ENCODE data around the gene RALGPS1. TPM values are rescaled to one million over a fixed set of nuclear protein-coding genes. Genes with fewer than 3 reads are reported as not detected.
"Not testable (repeated sequence)": the region's sequence is repeated elsewhere in the genome, so short reads cannot be mapped to it uniquely, and the experiment has no call there.

RALGPS1 gene
- total and polyA plus RNA-seq, 4 experiments from 2014 or later = 0.84 to 10.3 (median 5.8) TPM

- Histone ChIP-seq H3K36me3 (ENCODE audit: insufficient read depth, low read length) (no peaks in the 10 kb centered on the region), H3K27me3 (ENCODE audit: insufficient read depth, low read length) (no peaks in the 10 kb centered on the region), H3K4me1 (ENCODE audit: insufficient read depth, low read length) (no peaks in the 10 kb centered on the region), H3K9me3 (ENCODE audit: control insufficient read depth in 1 of 2, low read length in 2 of 2) (no peaks in the 10 kb centered on the region), H3K4me3 (ENCODE audit: low read length in 2 of 2) (no peak overlapping the region), H3K27ac (ENCODE audit: low read depth, low read length) (no peak overlapping the region)
- H3K9me3 Mint-ChIP-seq = no peaks in the 10 kb centered on the region
- intact Hi-C loops (cut with micrococcal nuclease) = loop anchor here (10.0 kb wide), 1 partner anchor 104 kb away; no protein-coding TSS in a partner anchor
- peaks cover 2 to 27% of the 10 kb centered on the region in 2 donors for H3K36me3 Mint-ChIP-seq
- no peak overlapping the region for H3K27ac Mint-ChIP-seq
- no peak for DNase-seq
- H3K27me3 Mint-ChIP-seq = no peaks in the 10 kb centered on the region
- no peak overlapping the region for H3K4me3 Mint-ChIP-seq
- peaks cover 0 to under 1% (median under 1%) of the 10 kb centered on the region in 4 donors for H3K4me1 Mint-ChIP-seq
- ChIA-PET POLR2A (ENCODE audit: partially characterized antibody) (no interaction called here), CTCF (ENCODE audit: partially characterized antibody) (no interaction called here)
Observed at GRCh38 chr9:127168756-127169574, 254.4 kb downstream of the RALGPS1 start.

- no peak overlapping the region for H3K4me3 Mint-ChIP-seq
- no peak overlapping the region for H3K27ac Mint-ChIP-seq
- H3K27me3 ChIP-seq (ENCODE audit: insufficient read depth, low read length) = no peaks in the 10 kb centered on the region
- DNase-seq = no peak
- H3K9me3 ChIP-seq (ENCODE audit: control insufficient read depth in 1 of 2, low read length in 2 of 2) = no peaks in the 10 kb centered on the region
- H3K4me3 ChIP-seq (ENCODE audit: low read length in 2 of 2) = no peak overlapping the region
- H3K36me3 ChIP-seq (ENCODE audit: insufficient read depth, low read length) = no peaks in the 10 kb centered on the region
- H3K4me1 ChIP-seq (ENCODE audit: insufficient read depth, low read length) = no peaks in the 10 kb centered on the region
- H3K9me3 Mint-ChIP-seq = no peaks in the 10 kb centered on the region
- H3K27ac ChIP-seq (ENCODE audit: low read depth, low read length) = no peak overlapping the region
- ChIA-PET POLR2A (ENCODE audit: partially characterized antibody) (no interaction called here), CTCF (ENCODE audit: partially characterized antibody) (no interaction called here)
- H3K27me3 Mint-ChIP-seq = no peaks in the 10 kb centered on the region
- H3K4me1 Mint-ChIP-seq = no peaks in the 10 kb centered on the region
- intact Hi-C loops (cut with micrococcal nuclease) = loop anchor here (10.0 kb wide), 1 partner anchor 105 kb away; no protein-coding TSS in a partner anchor
- peaks cover 2 to 31% of the 10 kb centered on the region in 2 donors for H3K36me3 Mint-ChIP-seq
Observed at GRCh38 chr9:127169575-127169883, 254.9 kb downstream of the RALGPS1 start.

- DNase-seq = no peak
- no peaks in the 10 kb centered on the region for H3K36me3 ChIP-seq (ENCODE audit: insufficient read depth, low read length)
- Mint-ChIP-seq H3K27me3 (no peaks in the 10 kb centered on the region), H3K9me3 (no peaks in the 10 kb centered on the region), H3K27ac (no peak overlapping the region), H3K4me1 (no peaks in the 10 kb centered on the region), H3K36me3 (peaks cover 3 to 31% of the 10 kb centered on the region in 2 donors), H3K4me3 (no peak overlapping the region)
- H3K4me3 ChIP-seq (ENCODE audit: low read length in 2 of 2) = no peak overlapping the region
- H3K27ac ChIP-seq (ENCODE audit: low read depth, low read length) = no peak overlapping the region
- H3K4me1 ChIP-seq (ENCODE audit: insufficient read depth, low read length) = no peaks in the 10 kb centered on the region
- POLR2A ChIA-PET (ENCODE audit: partially characterized antibody) = no interaction called here
- H3K9me3 ChIP-seq (ENCODE audit: control insufficient read depth in 1 of 2, low read length in 2 of 2) = no peaks in the 10 kb centered on the region
- intact Hi-C loops (cut with micrococcal nuclease) = no loop called here
- H3K27me3 ChIP-seq (ENCODE audit: insufficient read depth, low read length) = no peaks in the 10 kb centered on the region
- CTCF ChIA-PET (ENCODE audit: partially characterized antibody) = no interaction called here
Observed at GRCh38 chr9:127170103-127170502, 255.5 kb downstream of the RALGPS1 start.

GRCh38 chr9:127170652-127171051 lies 256.1 kb downstream of the RALGPS1 start:
- H3K36me3 Mint-ChIP-seq = peaks cover 4 to 31% of the 10 kb centered on the region in 2 donors
- H3K9me3 ChIP-seq (ENCODE audit: control insufficient read depth in 1 of 2, low read length in 2 of 2) = no peaks in the 10 kb centered on the region
- no peaks in the 10 kb centered on the region for H3K4me1 ChIP-seq (ENCODE audit: insufficient read depth, low read length)
- H3K27ac Mint-ChIP-seq = no peak overlapping the region
- no peak overlapping the region for H3K4me3 ChIP-seq (ENCODE audit: low read length in 2 of 2)
- H3K9me3 Mint-ChIP-seq = no peaks in the 10 kb centered on the region
- H3K27me3 Mint-ChIP-seq = no peaks in the 10 kb centered on the region
- no peak for DNase-seq
- H3K36me3 ChIP-seq (ENCODE audit: insufficient read depth, low read length) = no peaks in the 10 kb centered on the region
- H3K27ac ChIP-seq (ENCODE audit: low read depth, low read length) = no peak overlapping the region
- H3K4me1 Mint-ChIP-seq = no peaks in the 10 kb centered on the region
- ChIA-PET CTCF (ENCODE audit: partially characterized antibody) (no interaction called here), POLR2A (ENCODE audit: partially characterized antibody) (no interaction called here)
- intact Hi-C loops (cut with micrococcal nuclease) = no loop called here
- no peaks in the 10 kb centered on the region for H3K27me3 ChIP-seq (ENCODE audit: insufficient read depth, low read length)
- no peak overlapping the region for H3K4me3 Mint-ChIP-seq

- H3K4me3 ChIP-seq (ENCODE audit: low read length in 2 of 2); H3K27ac Mint-ChIP-seq; H3K27ac ChIP-seq (ENCODE audit: low read depth, low read length); H3K27me3 Mint-ChIP-seq; DNase-seq; intact Hi-C loops (cut with micrococcal nuclease); H3K36me3 ChIP-seq (ENCODE audit: insufficient read depth, low read length); POLR2A ChIA-PET (ENCODE audit: partially characterized antibody); H3K9me3 ChIP-seq (ENCODE audit: control insufficient read depth in 1 of 2, low read length in 2 of 2); CTCF ChIA-PET (ENCODE audit: partially characterized antibody); H3K4me3 Mint-ChIP-seq; H3K4me1 ChIP-seq (ENCODE audit: insufficient read depth, low read length); H3K27me3 ChIP-seq (ENCODE audit: insufficient read depth, low read length); H3K4me1 Mint-ChIP-seq; H3K9me3 Mint-ChIP-seq: not testable (repeated sequence)
- H3K36me3 Mint-ChIP-seq = peaks cover 4 to 31% of the 10 kb centered on the region in 2 donors
Observed at GRCh38 chr9:127171348-127171747, 256.8 kb downstream of the RALGPS1 start.

- no peak overlapping the region for H3K27ac ChIP-seq (ENCODE audit: low read depth, low read length)
- no peaks in the 10 kb centered on the region for H3K9me3 Mint-ChIP-seq
- no peak overlapping the region for H3K4me3 Mint-ChIP-seq
- ChIA-PET POLR2A (ENCODE audit: partially characterized antibody) (no interaction called here), CTCF (ENCODE audit: partially characterized antibody) (no interaction called here)
- H3K27me3 ChIP-seq (ENCODE audit: insufficient read depth, low read length) = no peaks in the 10 kb centered on the region
- H3K36me3 Mint-ChIP-seq = peaks cover 5 to 27% of the 10 kb centered on the region in 2 donors
- no peaks in the 10 kb centered on the region for H3K4me1 Mint-ChIP-seq
- no peaks in the 10 kb centered on the region for H3K36me3 ChIP-seq (ENCODE audit: insufficient read depth, low read length)
- H3K27ac Mint-ChIP-seq = peak overlapping the region in 2 of 7 donors; percentile 62 to 67
- no peaks in the 10 kb centered on the region for H3K4me1 ChIP-seq (ENCODE audit: insufficient read depth, low read length)
- no peaks in the 10 kb centered on the region for H3K9me3 ChIP-seq (ENCODE audit: control insufficient read depth in 1 of 2, low read length in 2 of 2)
- H3K4me3 ChIP-seq (ENCODE audit: low read length in 2 of 2) = no peak overlapping the region
- intact Hi-C loops (cut with micrococcal nuclease) = no loop called here
- no peaks in the 10 kb centered on the region for H3K27me3 Mint-ChIP-seq
- no peak for DNase-seq
Observed at GRCh38 chr9:127172066-127172707, 257.6 kb downstream of the RALGPS1 start.

GRCh38 chr9:127173063-127173462 lies 258.5 kb downstream of the RALGPS1 start:
- intact Hi-C loops (cut with micrococcal nuclease) = no loop called here
- peaks cover 6 to 18% of the 10 kb centered on the region in 2 donors for H3K36me3 Mint-ChIP-seq

More at GRCh38 chr9:127173063-127173462, 258.5 kb downstream of the RALGPS1 start:
- no peaks in the 10 kb centered on the region for H3K9me3 Mint-ChIP-seq
- Histone ChIP-seq H3K36me3 (ENCODE audit: insufficient read depth, low read length) (no peaks in the 10 kb centered on the region), H3K27ac (ENCODE audit: low read depth, low read length) (no peak overlapping the region), H3K4me1 (ENCODE audit: insufficient read depth, low read length) (no peaks in the 10 kb centered on the region), H3K9me3 (ENCODE audit: control insufficient read depth in 1 of 2, low read length in 2 of 2) (no peaks in the 10 kb centered on the region), H3K4me3 (ENCODE audit: low read length in 2 of 2) (no peak overlapping the region), H3K27me3 (ENCODE audit: insufficient read depth, low read length) (no peaks in the 10 kb centered on the region)
- no peak overlapping the region for H3K27ac Mint-ChIP-seq
- DNase-seq = no peak
- H3K4me3 Mint-ChIP-seq = no peak overlapping the region
- POLR2A ChIA-PET (ENCODE audit: partially characterized antibody) = interaction anchor here (0.6 kb wide), 1 partner anchor 11 kb away, joined by 3 read pairs; no protein-coding TSS in a partner anchor
- no peaks in the 10 kb centered on the region for H3K4me1 Mint-ChIP-seq
- CTCF ChIA-PET (ENCODE audit: partially characterized antibody) = no interaction called here
- no peaks in the 10 kb centered on the region for H3K27me3 Mint-ChIP-seq
